Bone marrow (tissue), 2 donors: ENCODE measurements around the gene MBNL2.

Source experiments
- DNase-seq, 2 donors: peaks; one replicate each; lab custom pipeline; 2025; lab: John Stamatoyannopoulos, UW

MBNL2 gene

DNA sequence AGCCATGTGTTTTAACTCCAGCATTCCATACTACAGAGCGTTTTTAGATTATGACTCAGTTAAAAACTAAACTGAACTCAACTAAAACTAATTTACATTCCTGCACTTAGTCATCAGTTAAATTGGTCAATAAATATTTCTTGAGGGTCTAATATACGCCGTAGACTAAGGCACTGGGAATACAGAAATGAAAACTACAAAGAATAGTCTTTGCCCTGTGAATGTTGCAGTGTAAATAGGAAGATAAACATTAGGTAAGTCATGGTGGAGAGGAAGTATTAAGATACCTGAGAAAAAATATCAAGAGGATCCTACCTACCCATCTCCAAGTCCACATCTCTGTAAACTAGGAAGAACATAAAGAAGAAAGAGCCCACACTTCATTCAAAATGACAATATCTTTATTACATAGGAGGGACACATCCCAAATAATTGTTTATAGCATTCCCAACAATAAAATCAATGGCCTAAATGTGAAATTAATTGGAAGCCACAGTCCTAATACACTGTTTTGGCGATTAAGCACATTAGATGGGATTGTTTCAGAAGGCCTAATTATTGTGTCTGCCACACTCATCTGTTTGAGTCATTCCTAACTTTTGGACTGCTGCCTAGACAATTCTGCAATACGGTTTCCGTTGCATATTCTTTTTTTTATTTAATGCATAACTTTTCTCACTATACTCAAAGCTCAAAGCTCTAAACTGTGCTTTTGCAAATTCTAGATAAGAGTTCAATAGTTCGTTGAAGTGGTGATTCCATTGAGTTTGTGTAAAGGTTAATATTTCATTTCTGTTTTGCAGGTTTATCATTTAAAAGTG lies 52.9 kb downstream of the MBNL2 start:
- DNase-seq, result no peak

DNA sequence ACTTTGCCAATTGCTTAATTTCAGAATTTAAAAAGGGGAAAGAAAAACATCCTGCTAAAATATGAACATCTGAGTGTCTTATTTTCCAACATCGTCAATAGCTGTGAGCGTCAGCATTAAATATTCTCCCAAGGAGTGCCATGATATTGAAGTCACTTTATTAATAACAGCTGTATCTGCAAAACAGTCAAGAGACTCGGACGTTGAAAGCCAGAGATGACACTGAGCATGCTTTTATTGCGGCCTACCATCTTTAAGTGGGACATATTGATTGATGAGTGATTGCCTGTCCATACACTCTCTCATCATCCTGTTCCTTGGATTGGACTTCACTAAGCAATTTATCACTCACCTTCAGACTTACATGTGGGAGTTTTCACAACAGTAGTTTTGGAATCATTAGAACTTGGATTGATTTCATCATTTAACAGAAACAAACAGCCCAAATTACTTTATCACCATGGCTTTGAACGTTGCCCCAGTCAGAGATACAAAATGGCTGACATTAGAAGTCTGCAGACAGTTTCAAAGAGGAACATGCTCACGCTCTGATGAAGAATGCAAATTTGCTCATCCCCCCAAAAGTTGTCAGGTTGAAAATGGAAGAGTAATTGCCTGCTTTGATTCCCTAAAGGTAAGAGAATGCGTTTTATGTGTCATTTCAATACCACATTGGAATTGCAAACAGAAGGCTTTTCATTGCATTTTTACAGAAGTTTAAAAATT lies 53.8 kb downstream of the MBNL2 start:
- DNase-seq, result no peak

DNA sequence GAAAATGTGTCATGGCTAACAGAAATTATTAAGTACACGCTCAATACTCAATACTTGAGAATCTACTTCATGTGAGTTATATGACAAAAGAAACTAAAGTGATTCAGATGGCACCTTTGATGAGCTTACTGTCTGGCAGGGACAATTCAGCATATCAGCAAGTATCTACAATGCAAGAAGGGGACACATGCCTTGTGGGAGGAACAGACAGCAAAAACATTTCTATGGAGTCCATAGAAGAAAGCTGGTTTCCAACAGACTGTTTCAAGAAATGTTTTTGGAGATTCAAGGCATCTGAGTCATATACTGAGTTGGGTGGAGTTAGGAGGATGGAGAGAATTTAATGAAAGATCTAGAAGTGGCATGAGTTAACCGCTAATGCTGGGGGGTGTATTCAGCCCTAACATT lies 54.7 kb downstream of the MBNL2 start:
- DNase-seq, result no peak

DNA sequence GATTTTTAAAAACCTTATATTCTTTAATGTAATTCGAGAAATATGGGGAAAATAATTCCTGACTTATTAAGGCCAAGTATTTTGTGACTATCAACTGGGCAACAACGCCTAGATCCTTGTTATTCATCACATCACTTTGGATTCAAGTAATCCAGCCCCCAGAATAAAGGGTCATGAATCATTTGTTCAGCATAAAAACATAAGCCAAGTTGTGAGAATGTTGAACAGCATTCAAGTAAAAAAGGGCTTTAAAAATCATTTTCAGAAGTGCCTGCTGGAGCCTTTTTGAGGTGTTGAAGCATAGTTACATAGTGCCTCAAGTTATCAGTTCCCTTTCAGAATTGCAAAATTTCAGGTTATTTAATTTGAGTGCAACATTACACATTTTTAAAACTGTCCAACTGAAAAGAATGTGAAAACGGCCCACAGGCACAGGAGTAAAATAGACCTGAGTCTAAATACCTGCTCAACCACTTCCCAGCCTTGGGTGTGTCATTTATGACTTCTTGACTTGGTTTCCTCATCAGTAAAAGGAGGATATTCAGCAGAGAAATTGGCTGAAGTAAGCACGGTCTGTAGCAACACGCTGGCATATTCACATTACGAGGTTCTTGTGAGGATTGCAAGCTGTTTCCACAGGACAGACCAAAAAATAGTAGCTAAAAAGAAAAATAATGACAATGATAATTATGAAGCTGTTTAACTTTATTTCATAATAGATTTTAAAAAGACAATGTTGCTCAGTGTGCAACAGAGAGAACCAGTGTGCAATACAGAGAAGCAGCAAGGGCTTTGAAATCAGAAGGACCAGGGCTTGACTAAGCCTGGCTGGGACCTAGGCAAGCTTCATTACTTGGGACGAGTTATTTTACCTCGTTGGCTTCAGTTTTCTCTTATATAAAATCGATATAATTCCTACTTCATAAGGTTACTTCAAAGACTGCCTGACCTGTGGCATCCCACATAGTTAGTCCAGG lies 56.6 kb downstream of the MBNL2 start:
- no peak for DNase-seq

DNA sequence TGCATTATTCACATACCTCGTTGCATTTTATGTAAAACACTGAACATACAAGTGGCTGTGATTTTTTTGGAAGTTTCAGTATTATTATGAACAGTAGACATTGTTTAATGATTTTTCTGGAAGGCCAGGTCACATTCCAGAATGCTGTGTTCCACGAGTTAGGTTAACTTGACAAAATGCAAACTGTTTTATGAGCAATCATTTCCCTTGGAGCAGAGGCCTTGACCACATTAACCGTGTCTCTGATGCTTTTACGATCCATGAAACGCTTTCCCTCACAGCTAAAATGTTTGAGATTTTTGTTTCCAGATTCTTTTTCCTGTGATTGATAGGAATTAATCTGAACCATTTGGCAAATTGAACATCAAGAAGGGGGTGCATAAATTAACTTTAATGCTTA lies 57.8 kb downstream of the MBNL2 start:
- DNase-seq, result no peak

DNA sequence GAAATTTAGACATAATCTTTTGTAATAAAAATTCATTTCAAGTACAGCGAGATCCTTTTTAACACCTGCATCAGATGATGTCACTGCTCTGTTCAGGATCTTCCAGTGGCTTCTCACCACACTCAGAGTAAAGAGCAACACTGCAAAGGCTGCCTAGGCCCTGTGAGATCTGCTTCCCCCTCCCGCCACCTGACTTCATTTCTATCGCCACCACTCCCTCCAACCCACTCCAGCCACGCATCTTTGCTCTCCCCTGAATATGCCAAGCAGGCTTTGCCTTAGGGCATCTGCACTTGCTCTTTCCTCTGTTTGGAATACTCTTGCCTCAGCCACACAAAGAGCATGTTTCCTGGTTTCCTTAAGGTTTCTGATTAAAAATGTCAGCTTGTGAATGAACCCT lies 58.3 kb downstream of the MBNL2 start:
- DNase-seq, result no peak

DNA sequence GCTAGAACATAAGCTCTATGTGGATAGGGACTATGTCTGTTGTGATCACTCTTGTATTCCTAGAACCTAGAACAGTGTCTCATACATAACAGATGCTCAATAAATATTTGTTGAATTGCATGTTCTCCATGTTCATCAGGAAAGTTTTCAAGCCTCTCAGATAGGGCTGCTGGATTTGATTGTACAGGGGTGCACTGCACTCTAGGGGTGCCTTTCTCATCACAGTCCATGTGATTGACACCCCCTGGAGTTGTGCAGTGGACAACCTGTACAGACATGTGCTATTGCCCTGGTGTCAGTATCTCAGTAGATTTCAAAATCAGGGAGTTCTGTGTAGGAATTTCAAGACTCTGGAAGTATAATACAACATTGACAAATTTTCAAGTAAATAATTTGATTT lies 58.9 kb downstream of the MBNL2 start:
- no peak for DNase-seq

DNA sequence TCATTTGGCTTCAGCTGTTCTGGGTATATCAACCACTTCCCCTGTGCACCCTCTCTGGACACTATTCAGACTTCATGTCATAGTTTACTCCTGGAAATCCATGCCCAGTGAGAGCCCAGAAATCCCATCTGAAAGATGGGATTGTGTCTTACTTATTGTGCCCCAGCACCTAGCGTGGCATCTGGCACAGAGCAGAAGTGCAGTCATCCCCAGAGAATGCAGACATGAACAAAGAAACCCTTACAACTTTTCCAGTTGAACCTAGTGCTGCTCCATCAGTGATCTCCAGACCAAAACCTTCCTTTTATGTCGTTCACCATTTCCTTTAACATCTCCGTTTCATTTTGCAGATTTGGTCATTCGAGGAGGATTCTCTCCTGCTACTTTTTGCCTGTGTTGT lies 60.6 kb downstream of the MBNL2 start:
- no peak for DNase-seq

DNA sequence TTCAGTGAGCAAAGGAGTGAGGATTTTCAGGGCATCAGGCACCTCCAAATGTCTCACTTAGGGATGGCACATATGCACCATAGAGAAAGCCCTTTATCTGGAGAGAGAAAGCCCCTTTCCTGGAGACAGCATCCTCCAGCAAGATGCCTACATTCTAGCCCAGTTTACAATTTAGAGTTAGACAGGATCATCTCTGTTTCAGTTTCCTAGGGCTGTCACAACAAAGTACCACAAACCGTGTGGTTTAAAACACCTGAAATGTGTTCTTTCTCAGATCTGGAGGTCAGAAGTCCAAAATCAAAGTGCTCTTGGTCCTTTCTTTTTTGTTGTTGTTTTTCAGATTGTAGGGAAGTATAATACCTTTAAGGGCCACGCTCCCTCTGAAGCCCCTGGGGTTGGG lies 61.8 kb downstream of the MBNL2 start:
- no peak for DNase-seq

DNA sequence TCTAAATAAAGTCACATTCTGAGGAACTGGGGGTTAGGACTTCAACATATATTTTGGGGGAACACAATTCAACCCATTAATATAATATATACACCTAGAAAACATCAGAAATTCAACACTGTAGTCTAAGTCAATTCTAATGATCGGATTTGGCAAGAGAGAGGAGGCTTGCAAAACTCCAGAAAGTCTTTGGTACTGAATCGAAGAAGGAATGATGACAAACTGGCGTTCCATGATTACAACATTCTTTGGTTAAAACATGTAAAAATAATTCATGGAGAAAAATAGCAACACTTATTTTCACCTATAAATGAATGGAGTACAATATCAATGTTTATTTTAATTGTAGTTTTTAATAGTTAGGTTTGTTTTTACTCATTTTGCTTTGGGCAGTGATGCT lies 62.4 kb downstream of the MBNL2 start:
- no peak for DNase-seq

DNA sequence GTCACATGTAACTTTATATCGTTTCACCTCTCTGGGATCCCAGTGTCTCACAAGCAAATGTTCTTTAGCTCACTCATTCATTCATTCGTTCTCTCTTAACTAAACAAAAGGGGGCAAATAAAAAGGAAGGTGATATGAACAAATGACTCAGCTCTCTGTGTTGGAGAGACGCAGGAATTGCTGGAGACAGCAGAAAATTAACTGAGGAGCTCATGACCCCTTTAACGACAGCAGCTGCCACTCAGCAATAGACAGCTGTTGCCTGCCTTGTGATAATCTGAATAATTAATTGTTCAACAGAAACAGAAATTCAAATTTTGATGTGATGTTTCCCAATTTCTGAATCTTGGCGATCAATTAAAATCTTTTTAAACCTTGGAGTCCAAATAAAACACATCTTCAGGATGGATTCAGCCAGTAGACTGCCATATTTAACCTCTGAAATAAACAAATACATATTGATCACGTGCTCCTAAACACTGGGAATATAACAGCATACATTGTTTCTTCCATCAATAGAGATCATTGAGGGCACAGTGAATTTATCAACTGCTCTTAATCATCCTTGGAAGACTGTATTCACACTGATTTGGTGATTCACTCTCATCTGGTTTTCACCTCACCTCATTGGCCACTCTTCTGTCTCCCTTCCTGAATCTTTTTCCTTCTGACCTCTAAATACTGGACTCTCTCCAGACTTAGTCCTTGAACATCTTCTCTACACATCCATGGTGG lies 63.3 kb downstream of the MBNL2 start:
- DNase-seq, result no peak

DNA sequence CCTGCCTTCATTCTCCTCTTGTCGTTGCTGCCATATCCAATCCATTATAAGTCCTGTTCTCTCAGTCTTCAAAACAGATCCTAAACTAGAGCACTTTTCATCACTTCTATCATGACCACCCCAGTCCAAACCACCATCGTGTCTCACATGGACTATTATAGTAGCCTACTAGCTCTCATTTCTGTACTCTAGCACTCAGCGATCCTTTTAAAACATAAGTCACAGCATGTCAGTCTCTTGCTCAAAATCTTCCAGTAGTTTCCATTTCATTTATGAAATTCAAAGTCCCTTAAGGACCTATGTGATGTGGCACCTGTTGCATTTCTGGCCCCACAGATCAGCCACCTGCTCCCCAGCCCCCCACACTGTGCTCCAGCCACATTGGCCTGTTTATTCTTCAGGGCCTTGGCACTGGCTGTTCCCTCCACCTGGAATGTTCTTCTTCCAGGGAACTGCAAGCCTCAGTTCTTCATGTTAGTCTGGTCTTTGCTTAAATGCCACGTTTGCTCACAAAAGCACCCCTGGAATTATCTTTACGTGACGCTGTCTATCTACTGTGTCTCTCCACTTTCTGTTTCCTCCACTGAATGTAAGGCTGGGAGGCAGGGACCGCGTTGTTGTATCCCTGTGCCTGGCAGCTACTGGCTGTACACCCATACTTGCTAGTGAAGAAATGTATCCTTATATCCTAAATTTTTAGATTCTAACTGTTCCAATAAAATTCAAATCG lies 64.3 kb downstream of the MBNL2 start:
- DNase-seq, result no peak

DNA sequence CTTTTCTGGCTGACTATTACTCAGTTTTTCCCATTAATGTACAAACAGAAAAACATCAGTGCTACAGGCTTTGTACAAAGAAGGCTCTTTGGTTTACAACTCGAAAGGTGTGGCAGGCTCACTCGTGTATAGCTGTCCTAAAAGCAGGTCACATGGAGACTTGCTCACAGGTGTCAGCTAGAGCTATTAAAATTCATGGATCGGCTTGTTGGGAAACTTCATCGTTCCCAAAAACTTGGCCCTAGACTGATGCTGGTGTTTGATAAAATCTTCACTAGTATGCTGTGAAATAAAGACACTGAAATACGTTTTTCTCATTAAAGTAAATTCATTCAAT lies 64.9 kb downstream of the MBNL2 start:
- no peak for DNase-seq

DNA sequence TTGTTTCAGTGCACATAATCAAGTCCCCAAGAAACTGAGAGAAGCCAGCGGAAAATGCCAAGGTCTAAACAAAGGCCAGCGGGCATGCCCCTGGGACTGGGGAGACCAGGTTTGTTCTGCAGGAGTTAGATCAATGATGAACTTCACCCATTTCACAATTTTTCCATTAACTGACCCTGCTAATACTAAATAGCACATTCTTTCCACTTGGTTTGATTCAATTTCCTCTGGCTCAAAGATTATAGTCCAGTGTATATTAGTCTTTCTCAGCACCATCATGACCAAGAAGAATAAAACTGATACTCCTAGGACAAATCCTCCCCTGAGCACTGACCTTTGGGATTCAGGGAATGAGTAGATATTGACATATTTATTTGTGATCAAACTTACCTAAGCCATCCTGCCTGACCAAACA lies 66.4 kb downstream of the MBNL2 start:
- no peak for DNase-seq

DNA sequence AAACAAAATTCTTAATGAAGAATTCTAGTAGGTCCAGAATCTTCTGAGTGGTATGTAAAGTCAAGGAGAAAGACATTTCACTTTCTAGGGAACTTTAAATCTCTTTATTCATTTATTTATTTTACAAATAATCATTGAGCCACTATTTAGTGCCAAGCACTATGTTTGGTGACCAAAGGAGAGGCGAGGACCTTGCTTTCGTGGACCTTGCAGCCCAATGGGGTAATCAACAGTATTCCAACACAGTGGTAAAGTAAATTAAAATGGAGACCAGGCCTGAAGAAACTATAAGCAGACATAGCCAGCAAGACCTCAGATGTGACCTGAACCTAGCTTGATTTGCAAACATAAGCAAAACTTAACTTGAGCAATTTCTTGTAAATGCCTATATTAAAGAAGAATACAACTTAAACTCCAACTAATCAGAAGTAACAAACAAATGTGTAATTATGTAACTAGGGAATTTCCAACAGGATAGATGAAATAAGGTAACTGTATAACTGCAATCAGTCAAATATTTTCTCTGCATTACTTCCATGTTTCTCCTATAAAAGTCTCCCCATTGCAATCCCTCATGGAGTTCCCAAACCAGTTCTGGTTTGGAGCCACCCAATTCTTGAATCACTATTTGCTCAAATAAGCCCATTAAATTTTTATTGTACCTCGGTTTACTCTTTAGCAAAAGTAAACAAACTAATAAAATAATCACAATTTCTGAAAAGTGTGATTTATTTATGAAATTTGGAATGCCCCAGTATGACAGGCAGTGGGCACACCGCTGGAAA lies 67.6 kb downstream of the MBNL2 start:
- DNase-seq, result no peak

DNA sequence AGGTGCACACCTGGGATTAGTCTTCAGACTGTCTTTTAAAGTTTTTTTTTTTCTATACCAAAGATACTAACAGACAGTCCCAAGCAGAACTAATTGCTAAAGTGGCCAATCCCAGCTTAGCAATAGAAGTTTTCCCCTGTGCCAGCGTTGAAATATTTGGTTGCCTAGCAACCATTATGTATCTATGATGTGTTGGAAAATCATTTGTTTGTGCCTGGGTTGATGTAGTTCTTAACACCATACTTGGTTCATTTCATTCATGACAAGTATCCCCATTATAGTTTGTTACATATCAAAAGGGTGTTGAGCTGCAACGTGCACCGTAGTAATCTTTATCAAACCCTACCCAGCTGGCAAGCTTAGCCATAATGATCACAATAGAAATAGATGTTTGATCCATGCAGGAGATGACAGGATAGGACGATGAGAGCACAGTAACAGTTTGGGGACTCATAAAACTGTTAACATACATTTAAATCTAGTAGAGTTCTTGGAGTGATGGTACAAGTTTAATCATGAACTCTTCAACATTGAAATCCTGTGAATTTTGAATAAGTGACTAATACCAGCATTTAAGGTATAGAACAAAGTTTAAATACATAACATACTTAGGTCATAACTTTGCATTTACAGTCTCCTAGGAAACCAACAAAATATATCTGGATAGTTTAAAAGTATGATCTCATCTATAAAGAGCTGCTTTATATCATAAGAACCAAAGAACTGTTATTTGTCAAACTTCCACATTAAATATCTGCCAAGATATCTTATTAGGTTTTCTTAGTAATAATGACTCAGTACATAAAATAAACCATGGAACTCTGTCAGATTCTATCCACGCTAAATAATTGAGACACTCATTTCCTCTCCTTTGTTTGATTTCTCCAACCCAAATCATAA lies 73.4 kb downstream of the MBNL2 start:
- no peak for DNase-seq

DNA sequence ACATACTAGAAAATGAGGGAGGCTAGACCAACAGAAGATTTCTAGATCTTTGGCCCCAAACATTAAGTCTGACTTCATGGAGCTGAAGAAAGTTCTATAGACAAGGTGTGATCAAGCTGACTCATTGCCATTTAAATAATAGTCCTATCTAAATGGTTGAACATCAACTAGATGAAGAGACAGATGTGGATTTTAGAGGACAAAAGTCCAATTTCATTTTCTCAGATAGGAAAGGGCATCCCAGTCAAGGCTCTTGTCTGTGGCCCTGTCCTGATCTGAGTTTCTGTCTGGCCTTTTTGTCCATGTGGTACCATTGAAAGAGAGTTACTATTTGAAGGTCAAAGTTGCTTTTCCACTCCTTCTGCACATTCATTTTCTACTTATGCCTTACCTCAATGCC lies 74.6 kb downstream of the MBNL2 start:
- DNase-seq, result no peak

DNA sequence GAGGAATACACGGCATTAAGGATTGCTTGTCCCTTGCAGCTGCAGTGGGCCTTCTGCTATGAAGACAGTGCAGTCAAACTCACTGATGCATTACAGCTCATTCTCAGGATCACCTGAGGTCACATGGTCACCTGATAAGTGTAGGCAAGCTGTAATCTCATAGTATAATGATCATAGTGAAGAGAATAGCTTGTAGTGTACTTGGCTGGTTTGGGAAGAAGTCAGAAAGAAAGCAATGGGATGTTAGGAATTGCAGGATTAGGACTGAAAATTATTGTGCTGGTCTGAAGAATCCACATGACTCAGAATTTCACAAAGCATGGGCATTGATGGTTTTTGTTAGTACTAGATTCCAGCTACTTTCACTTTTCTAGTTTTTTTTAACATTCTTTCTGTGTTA lies 76.7 kb downstream of the MBNL2 start:
- DNase-seq, result no peak

DNA sequence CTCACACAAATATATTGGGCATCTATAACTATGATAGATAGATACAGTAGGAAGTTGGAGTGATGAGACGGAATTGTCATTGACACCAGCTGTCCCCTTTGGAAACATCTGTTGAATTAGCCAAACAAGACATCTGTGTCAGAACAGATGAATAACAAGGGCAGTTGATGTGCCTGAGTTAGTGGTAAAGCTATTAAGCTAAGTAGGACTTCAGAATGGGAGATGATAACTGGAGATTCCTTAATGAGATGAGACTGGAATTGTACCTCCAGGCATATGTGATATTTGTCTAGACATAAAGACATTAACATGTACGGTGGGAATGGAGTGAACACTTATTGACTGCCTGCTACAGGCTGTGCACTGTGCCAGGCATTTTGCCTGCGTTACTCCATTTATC lies 78.7 kb downstream of the MBNL2 start:
- DNase-seq, result no peak
